ENCODE measurements around the gene FGF13.

The FGF13 gene

GRCh38 chrX:138704596-138704995 is 6.9 kb downstream of the FGF13 start:
- no peak for TF ChIP-seq CTCF (conservative IDR thresholded peaks at IDR 0.05)
- no peak overlapping the region for H3K27ac ChIP-seq

GRCh38 chrX:138704101-138704500 is 7.4 kb downstream of the FGF13 start:
- no peak for TF ChIP-seq CTCF (conservative IDR thresholded peaks at IDR 0.05)

GRCh38 chrX:138692591-138692990 is 18.9 kb downstream of the FGF13 start:
- no peak for TF ChIP-seq CTCF (conservative IDR thresholded peaks at IDR 0.05)
- no peak overlapping the region for H3K27ac ChIP-seq

More at GRCh38 chrX:138704101-138704500, 7.4 kb downstream of the FGF13 start:
- no peak overlapping the region for H3K27ac ChIP-seq

- TF ChIP-seq CTCF (conservative IDR thresholded peaks at IDR 0.05), result no peak
- no peak overlapping the region for H3K27ac ChIP-seq
Measured at GRCh38 chrX:138691186-138691585, 20.3 kb downstream of the FGF13 start.

GRCh38 chrX:138690591-138690990 is 20.9 kb downstream of the FGF13 start:
- H3K27ac ChIP-seq, result no peak overlapping the region
- no peak for TF ChIP-seq CTCF (conservative IDR thresholded peaks at IDR 0.05)

GRCh38 chrX:138683600-138683999 is 27.9 kb downstream of the FGF13 start:
- TF ChIP-seq CTCF (conservative IDR thresholded peaks at IDR 0.05), result no peak

GRCh38 chrX:138669693-138670092 is 41.8 kb downstream of the FGF13 start:
- TF ChIP-seq CTCF (conservative IDR thresholded peaks at IDR 0.05), result no peak
- no peak overlapping the region for H3K27ac ChIP-seq

More at GRCh38 chrX:138683600-138683999, 27.9 kb downstream of the FGF13 start:
- no peak overlapping the region for H3K27ac ChIP-seq

GRCh38 chrX:138664466-138664865 is 47.1 kb downstream of the FGF13 start:
- TF ChIP-seq CTCF (conservative IDR thresholded peaks at IDR 0.05), result no peak

More at GRCh38 chrX:138664466-138664865, 47.1 kb downstream of the FGF13 start:
- H3K27ac ChIP-seq, result no peak overlapping the region
